ENCODE measurements around the gene C9orf50. TPM values are rescaled to one million over a fixed set of nuclear protein-coding genes. Genes with fewer than 3 reads are reported as not detected.
A peak's percentile ranks its signal among the peaks of the same experiment; 100 is the strongest.

Gene C9orf50, protein sequence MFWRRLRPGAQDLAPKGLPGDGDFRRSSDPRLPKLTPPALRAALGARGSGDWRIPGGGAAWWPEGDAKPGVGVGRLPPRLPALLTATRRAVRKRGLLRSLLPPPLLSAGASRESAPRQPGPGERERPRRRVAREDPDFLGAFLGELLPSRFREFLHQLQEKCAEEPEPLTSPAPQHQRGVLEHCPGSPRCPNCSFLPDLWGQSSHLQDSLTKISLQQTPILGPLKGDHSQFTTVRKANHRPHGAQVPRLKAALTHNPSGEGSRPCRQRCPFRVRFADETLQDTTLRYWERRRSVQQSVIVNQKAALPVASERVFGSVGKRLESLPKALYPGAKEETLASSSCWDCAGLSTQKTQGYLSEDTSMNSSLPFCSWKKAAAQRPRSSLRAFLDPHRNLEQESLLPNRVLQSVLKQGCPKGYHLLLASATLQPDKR
- total RNA-seq (under 1 TPM in 1 of 2 donors, not detected in 1; 0.44 TPM), polyA plus RNA-seq (ENCODE audit: insufficient read length in 2 of 2) (under 1 TPM; 0.59 to 0.60 TPM)
- long read RNA-seq, donor 1 = 0 reads
- long read RNA-seq, donor 2 = 0 reads
- long read RNA-seq, donor 3 = 0 reads
- long read RNA-seq, donor 4 = 0 reads

- 8% methylated on average over 19 of the region's 21 CpGs for whole genome bisulfite sequencing (ENCODE audit: insufficient coverage)
- peaks cover 6% of the 10 kb centered on the region for H3K27me3 ChIP-seq (ENCODE audit: control insufficient read depth, insufficient read depth, low read length)
- no peaks in the 10 kb centered on the region for H3K9me3 ChIP-seq (ENCODE audit: control insufficient read depth, insufficient read depth, low read length)
- DNase-seq (ENCODE audit: low read depth in 4 of 6, low spot score in 6 of 6) = peak in 1 of 6 donors; percentile 73
- H3K4me1 ChIP-seq (ENCODE audit: control insufficient read depth, insufficient read depth, low read length) = peaks cover 25% of the 10 kb centered on the region
- H3K36me3 ChIP-seq (ENCODE audit: control insufficient read depth, insufficient read depth, low read length) = no peaks in the 10 kb centered on the region
- H3K4me3 ChIP-seq (ENCODE audit: low read depth, low read length) = peak within 1 kb of the TSS; percentile 33
- H3K27ac ChIP-seq (ENCODE audit: low read depth, low read length) = no peak within 1 kb of the TSS
Observed at GRCh38 chr9:129620669-129621295, at the start of gene C9orf50. Gene C9orf50, minus strand, starts transcription at chr9:129621101. Its CDS starts 527 bp downstream, at chr9:129620574.

DNA sequence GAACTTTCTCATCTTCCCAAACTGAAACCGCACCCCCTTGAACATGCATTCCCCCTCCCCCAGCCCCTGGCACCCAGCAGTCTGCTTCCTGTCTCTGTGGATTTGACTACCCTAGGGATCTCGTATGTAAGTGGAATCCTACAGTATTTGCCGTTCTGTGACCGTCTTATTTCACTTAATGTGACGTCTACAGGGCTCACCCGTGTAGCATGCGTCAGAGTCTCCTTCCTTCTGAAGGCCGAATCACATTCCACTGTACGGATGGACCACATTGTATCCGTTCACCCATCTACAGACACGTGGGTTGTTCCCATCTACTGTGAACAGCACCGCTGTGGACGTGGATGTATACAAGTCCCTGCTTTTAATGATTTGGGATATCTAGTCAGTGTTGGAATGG, 49.0 kb upstream of the C9orf50 start:
- H3K27ac ChIP-seq (ENCODE audit: low read depth, low read length) = no peak overlapping the region
- H3K36me3 ChIP-seq (ENCODE audit: control insufficient read depth, insufficient read depth, low read length) = no peaks in the 10 kb centered on the region
- peaks cover 27% of the 10 kb centered on the region for H3K4me1 ChIP-seq (ENCODE audit: control insufficient read depth, insufficient read depth, low read length)
- peaks cover 30% of the 10 kb centered on the region for H3K27me3 ChIP-seq (ENCODE audit: control insufficient read depth, insufficient read depth, low read length)
- no peak for DNase-seq (ENCODE audit: low read depth in 4 of 6, low spot score in 6 of 6)
- 86% methylated on average over 11 of the region's 13 CpGs for WGBS (ENCODE audit: insufficient coverage)
- no peaks in the 10 kb centered on the region for H3K9me3 ChIP-seq (ENCODE audit: control insufficient read depth, insufficient read depth, low read length)
- H3K4me3 ChIP-seq (ENCODE audit: low read depth, low read length) = no peak overlapping the region

- DNase-seq (ENCODE audit: low read depth in 4 of 6, low spot score in 6 of 6) = no peak
- Histone ChIP-seq H3K36me3 (ENCODE audit: control insufficient read depth, insufficient read depth, low read length) (no peaks in the 10 kb centered on the region), H3K4me3 (ENCODE audit: low read depth, low read length) (no peak overlapping the region), H3K4me1 (ENCODE audit: control insufficient read depth, insufficient read depth, low read length) (peaks cover 29% of the 10 kb centered on the region), H3K27me3 (ENCODE audit: control insufficient read depth, insufficient read depth, low read length) (peaks cover 37% of the 10 kb centered on the region), H3K9me3 (ENCODE audit: control insufficient read depth, insufficient read depth, low read length) (no peaks in the 10 kb centered on the region), H3K27ac (ENCODE audit: low read depth, low read length) (no peak overlapping the region)
- WGBS (ENCODE audit: insufficient coverage) = 71% methylated on average over 14 of the region's 17 CpGs
Observed at GRCh38 chr9:129669141-129669718, 48.3 kb upstream of the C9orf50 start.

DNA sequence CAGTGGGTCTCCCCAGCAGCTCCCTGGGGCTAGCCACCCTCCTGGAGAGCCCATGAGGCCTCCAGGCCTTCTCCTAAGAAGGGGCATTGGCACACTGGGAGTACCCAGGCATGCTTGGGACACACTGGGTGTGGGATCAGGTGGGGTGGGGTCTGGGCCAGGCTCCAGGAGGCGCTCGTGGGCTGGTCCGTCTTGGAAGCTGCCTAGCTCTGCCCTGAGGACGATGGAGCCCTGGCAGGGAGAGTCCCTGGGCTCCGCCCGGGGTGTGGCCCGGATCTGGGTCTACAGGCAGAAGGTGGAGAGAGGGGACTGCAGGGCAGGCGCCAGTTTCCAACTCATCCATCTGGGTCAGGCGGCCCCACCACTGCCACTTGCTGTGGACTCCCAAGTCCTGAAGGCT, 46.9 kb upstream of the C9orf50 start:
- Histone ChIP-seq H3K4me3 (ENCODE audit: low read depth, low read length) (no peak overlapping the region), H3K27ac (ENCODE audit: low read depth, low read length) (no peak overlapping the region), H3K27me3 (ENCODE audit: control insufficient read depth, insufficient read depth, low read length) (peaks cover 45% of the 10 kb centered on the region), H3K36me3 (ENCODE audit: control insufficient read depth, insufficient read depth, low read length) (no peaks in the 10 kb centered on the region), H3K4me1 (ENCODE audit: control insufficient read depth, insufficient read depth, low read length) (peaks cover 24% of the 10 kb centered on the region), H3K9me3 (ENCODE audit: control insufficient read depth, insufficient read depth, low read length) (no peaks in the 10 kb centered on the region)
- WGBS (ENCODE audit: insufficient coverage) = 87% methylated on average over 9 of the region's 9 CpGs
- no peak for DNase-seq (ENCODE audit: low read depth in 4 of 6, low spot score in 6 of 6)

DNA sequence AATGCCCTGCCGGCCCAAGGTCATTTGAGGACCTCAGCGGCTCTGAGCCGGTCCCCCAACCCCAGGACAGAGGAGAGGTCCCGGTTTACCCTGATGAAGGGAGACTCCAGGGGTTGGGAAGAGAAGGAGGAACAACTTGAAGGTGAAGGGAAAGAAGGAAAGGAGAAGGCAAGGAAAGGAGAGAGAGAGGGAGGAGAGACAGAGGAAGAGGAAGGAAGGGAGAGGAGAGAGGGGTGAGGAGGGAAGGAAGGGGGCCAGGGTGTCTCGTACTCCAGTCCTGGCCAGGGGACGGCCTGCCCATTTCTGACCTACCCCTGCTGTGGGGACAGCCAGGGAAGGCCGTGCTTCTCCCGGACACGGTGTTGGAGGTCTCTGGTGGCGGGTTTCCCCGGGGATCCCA, 46.5 kb upstream of the C9orf50 start:
- peaks cover 24% of the 10 kb centered on the region for H3K4me1 ChIP-seq (ENCODE audit: control insufficient read depth, insufficient read depth, low read length)
- no peaks in the 10 kb centered on the region for H3K9me3 ChIP-seq (ENCODE audit: control insufficient read depth, insufficient read depth, low read length)
- 80% methylated on average over 11 of the region's 11 CpGs for WGBS (ENCODE audit: insufficient coverage)
- no peak overlapping the region for H3K4me3 ChIP-seq (ENCODE audit: low read depth, low read length)
- H3K36me3 ChIP-seq (ENCODE audit: control insufficient read depth, insufficient read depth, low read length) = no peaks in the 10 kb centered on the region
- DNase-seq (ENCODE audit: low read depth in 4 of 6, low spot score in 6 of 6) = no peak
- peaks cover 45% of the 10 kb centered on the region for H3K27me3 ChIP-seq (ENCODE audit: control insufficient read depth, insufficient read depth, low read length)
- no peak overlapping the region for H3K27ac ChIP-seq (ENCODE audit: low read depth, low read length)

DNA sequence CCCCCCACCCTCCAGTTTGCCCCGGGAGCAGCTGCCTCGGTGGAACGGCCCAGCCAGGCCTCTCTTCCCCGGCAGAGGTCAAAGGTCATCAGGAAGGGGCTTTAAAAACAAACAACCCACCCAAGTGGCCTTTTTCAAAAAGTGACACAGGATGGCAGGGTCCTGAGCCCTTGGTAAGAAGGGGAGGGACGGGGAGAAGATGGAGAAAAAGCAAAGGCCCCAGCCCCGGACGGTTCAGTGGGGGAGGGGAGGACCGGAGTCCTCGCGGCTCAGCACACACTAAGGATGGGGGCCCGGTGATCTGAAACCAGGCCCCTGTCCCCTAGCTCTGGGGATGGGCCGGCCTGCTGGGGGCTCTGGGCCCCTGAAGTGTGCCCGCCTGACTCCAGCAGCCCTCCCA, 45.7 kb upstream of the C9orf50 start:
- Histone ChIP-seq H3K27ac (ENCODE audit: low read depth, low read length) (no peak overlapping the region), H3K36me3 (ENCODE audit: control insufficient read depth, insufficient read depth, low read length) (no peaks in the 10 kb centered on the region), H3K4me1 (ENCODE audit: control insufficient read depth, insufficient read depth, low read length) (peaks cover 24% of the 10 kb centered on the region), H3K9me3 (ENCODE audit: control insufficient read depth, insufficient read depth, low read length) (no peaks in the 10 kb centered on the region), H3K4me3 (ENCODE audit: low read depth, low read length) (peak overlapping the region; percentile 24), H3K27me3 (ENCODE audit: control insufficient read depth, insufficient read depth, low read length) (peaks cover 45% of the 10 kb centered on the region)
- WGBS (ENCODE audit: insufficient coverage) = 25% methylated on average over 9 of the region's 13 CpGs
- no peak for DNase-seq (ENCODE audit: low read depth in 4 of 6, low spot score in 6 of 6)

DNA sequence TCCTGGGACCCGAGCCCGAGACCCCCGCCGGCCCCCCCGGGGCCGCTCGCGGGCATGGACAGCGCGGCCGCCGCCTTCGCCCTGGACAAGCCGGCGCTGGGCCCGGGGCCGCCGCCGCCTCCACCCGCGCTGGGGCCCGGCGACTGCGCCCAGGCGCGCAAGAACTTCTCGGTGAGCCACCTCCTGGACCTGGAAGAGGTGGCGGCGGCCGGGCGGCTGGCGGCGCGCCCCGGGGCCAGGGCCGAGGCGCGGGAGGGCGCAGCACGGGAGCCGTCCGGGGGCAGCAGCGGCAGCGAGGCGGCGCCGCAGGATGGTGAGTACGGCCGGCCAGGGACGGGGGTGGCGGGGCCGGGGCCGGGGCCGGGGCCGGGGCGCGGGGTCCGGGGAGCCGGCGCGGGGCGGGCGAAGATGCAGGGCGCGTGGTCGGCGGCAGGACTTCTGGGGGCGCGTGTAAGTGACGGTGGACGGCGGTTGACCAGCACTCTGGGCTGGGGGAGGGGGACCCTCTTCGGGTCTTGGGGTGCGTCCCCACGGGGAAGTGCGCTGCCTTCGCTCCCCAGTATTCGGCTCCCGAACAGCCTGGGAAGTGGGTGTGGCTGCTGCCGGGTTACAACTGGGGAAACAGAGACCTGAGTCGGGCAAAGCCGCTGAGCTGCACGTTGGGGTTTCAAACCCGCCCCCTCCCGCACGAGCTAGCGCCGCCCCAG, 45.1 kb upstream of the C9orf50 start:
- Histone ChIP-seq H3K4me3 (ENCODE audit: low read depth, low read length) (peak overlapping the region; percentile 24), H3K27ac (ENCODE audit: low read depth, low read length) (no peak overlapping the region), H3K4me1 (ENCODE audit: control insufficient read depth, insufficient read depth, low read length) (peaks cover 21% of the 10 kb centered on the region), H3K36me3 (ENCODE audit: control insufficient read depth, insufficient read depth, low read length) (no peaks in the 10 kb centered on the region), H3K27me3 (ENCODE audit: control insufficient read depth, insufficient read depth, low read length) (peaks cover 45% of the 10 kb centered on the region), H3K9me3 (ENCODE audit: control insufficient read depth, insufficient read depth, low read length) (no peaks in the 10 kb centered on the region)
- DNase-seq (ENCODE audit: low read depth in 4 of 6, low spot score in 6 of 6) = no peak
- WGBS (ENCODE audit: insufficient coverage) = 2% methylated on average over 88 of the region's 88 CpGs

GRCh38 chr9:129665389-129665775, 44.5 kb upstream of the C9orf50 start, which contains the start of gene PRRX2:
Gene PRRX2, plus strand, starts transcription at chr9:129665647. Its CDS starts 221 bp downstream, at chr9:129665868.
- DNase-seq (ENCODE audit: low read depth in 4 of 6, low spot score in 6 of 6) = peak in 2 of 6 donors; percentile 5 to 56
- Histone ChIP-seq H3K27ac (ENCODE audit: low read depth, low read length) (no peak within 1 kb of the TSS), H3K9me3 (ENCODE audit: control insufficient read depth, insufficient read depth, low read length) (no peaks in the 10 kb centered on the region), H3K4me3 (ENCODE audit: low read depth, low read length) (peak within 1 kb of the TSS; percentile 31), H3K4me1 (ENCODE audit: control insufficient read depth, insufficient read depth, low read length) (peaks cover 16% of the 10 kb centered on the region), H3K27me3 (ENCODE audit: control insufficient read depth, insufficient read depth, low read length) (peaks cover 45% of the 10 kb centered on the region), H3K36me3 (ENCODE audit: control insufficient read depth, insufficient read depth, low read length) (no peaks in the 10 kb centered on the region)
- 2% methylated on average over 33 of the region's 37 CpGs for WGBS (ENCODE audit: insufficient coverage)

GRCh38 chr9:129664746-129665388, 44.0 kb upstream of the C9orf50 start:
- no peaks in the 10 kb centered on the region for H3K36me3 ChIP-seq (ENCODE audit: control insufficient read depth, insufficient read depth, low read length)
- no peak overlapping the region for H3K27ac ChIP-seq (ENCODE audit: low read depth, low read length)
- H3K4me3 ChIP-seq (ENCODE audit: low read depth, low read length) = peak overlapping the region; percentile 31
- WGBS (ENCODE audit: insufficient coverage) = 8% methylated on average over 16 of the region's 36 CpGs
- DNase-seq (ENCODE audit: low read depth in 4 of 6, low spot score in 6 of 6) = peak in 1 of 6 donors; percentile 17
- no peaks in the 10 kb centered on the region for H3K9me3 ChIP-seq (ENCODE audit: control insufficient read depth, insufficient read depth, low read length)
- H3K27me3 ChIP-seq (ENCODE audit: control insufficient read depth, insufficient read depth, low read length) = peaks cover 45% of the 10 kb centered on the region
- H3K4me1 ChIP-seq (ENCODE audit: control insufficient read depth, insufficient read depth, low read length) = peaks cover 16% of the 10 kb centered on the region
